Kidney (tissue), 14 donors: Measurements from ENCODE around the gene NRXN2. TPM values are rescaled to one million over a fixed set of nuclear protein-coding genes. Genes with fewer than 3 reads are reported as not detected.

ENCODE experiments used
- DNase-seq, 5 donors: peaks; one replicate each; pipeline ENCODE4 v3.0.0-alpha.2; 2013 to 2020
- FAIRE-seq: peaks from 2 replicates; lab custom pipeline; 2012; peaks lifted over from hg19 to GRCh38; lab: Jason Lieb, UNC
- H3K27ac ChIP-seq, 2 donors: one replicate each; pipeline ENCODE4 v1.7.0; 2013; ENCODE audit warnings: low read depth in 2 of 2, low read length in 2 of 2, inconsistent platforms in 1 of 2
- H3K27me3 ChIP-seq: one replicate; pipeline ENCODE4 v1.7.1; 2013; ENCODE audit warnings: low read length, inconsistent platforms; ENCODE audit not compliant: control insufficient read depth, insufficient read depth
- H3K36me3 ChIP-seq, 3 donors: one replicate each; pipeline versions ENCODE4 v1.7.0 to v1.7.1; 2013; ENCODE audit warnings: low read length in 3 of 3, control low read depth in 1 of 3, inconsistent platforms in 1 of 3; ENCODE audit not compliant: insufficient read depth in 3 of 3, control insufficient read depth in 2 of 3
- H3K4me1 ChIP-seq, 3 donors: one replicate each; pipeline versions ENCODE4 v1.7.0 to v1.7.1; 2013; ENCODE audit warnings: low read length in 3 of 3, inconsistent platforms in 1 of 3, low read depth in 1 of 3; ENCODE audit not compliant: control insufficient read depth in 2 of 3, insufficient read depth in 2 of 3
- H3K4me3 ChIP-seq, 3 donors: one replicate each; pipeline versions ENCODE4 v1.7.0 to v1.8.1; 2013; ENCODE audit warnings: low read length in 3 of 3, control low read depth in 1 of 3, inconsistent platforms in 1 of 3
- H3K9ac ChIP-seq, 3 donors: one replicate each; pipeline versions ENCODE4 v1.7.0 to v1.7.1; 2013; ENCODE audit warnings: low read length in 3 of 3, control low read depth in 1 of 3, inconsistent platforms in 1 of 3
- H3K9me3 ChIP-seq, 3 donors: one replicate each; pipeline versions ENCODE4 v1.7.0 to v1.7.1; 2013; ENCODE audit warnings: low read length in 3 of 3, control low read depth in 1 of 3, inconsistent platforms in 1 of 3; ENCODE audit not compliant: control insufficient read depth in 2 of 3, insufficient read depth in 1 of 3
- CTCF ChIP-seq: IDR thresholded peaks from 3 replicates; pipeline ENCODE4 v1.5.1; 2012; ENCODE audit warnings: mild to moderate bottlenecking, moderate library complexity, borderline replicate concordance; ENCODE audit not compliant: insufficient read depth; ENCODE audit errors: extremely low read depth
- intact Hi-C: fragments of 100-400 bp; cut with DNase I; formaldehyde crosslinking; loops from one replicate; pipeline ENCODE4 v1.11.1; 2022
- polyA plus RNA-seq: library from polyadenylated mRNA; stranded (reverse); fragments of 350-450 nt; fragmentation: Illumina TruSeq; extraction: RNeasy Lipid Tissue Mini Kit (QIAGEN cat#74804); gene quantifications from one replicate; pipeline ENCODE4 v1.2.3, GENCODE V29; 2014; ENCODE audit warnings: low read depth, low replicate concordance; ENCODE audit not compliant: insufficient read depth
- total RNA-seq: library from RNA; stranded (reverse); fragmentation: NEBNext Ultra II Directional; extraction: Animal tissue kit (Norgen Biotek cat#: 25700); gene quantifications from one replicate; pipeline ENCODE4 v1.2.1, GENCODE V29; 2021
- donor health status: control.
- donor health status: control.
- donor health status: control.
- donor health status: control.
- donor health status: control.
- donor health status: DM: yes; HTN: yes; CAD: no.
- donor health status: Normal renal cell carcinoma (clear cell type).

NRXN2 gene
- total and polyA plus RNA-seq, 2 donors from 2014 or later = 13.3 to 22.0 TPM

GRCh38 chr11:64694821-64695365 is 28.1 kb downstream of the NRXN2 start:
- TF ChIP-seq CTCF = no peak
- FAIRE-seq = no peak
- Histone ChIP-seq H3K4me1 (no peaks in the 10 kb centered on the region), H3K36me3 (no peaks in the 10 kb centered on the region), H3K9ac (no peak overlapping the region), H3K27ac (no peak overlapping the region), H3K9me3 (no peaks in the 10 kb centered on the region), H3K4me3 (no peak overlapping the region), H3K27me3 (no peaks in the 10 kb centered on the region)
- peak in 4 of 5 donors; percentile 88 to 94 (median 90) for DNase-seq
- intact Hi-C loops = no loop called here

- intact Hi-C loops = no loop called here
- H3K9me3 ChIP-seq = no peaks in the 10 kb centered on the region
- H3K4me3 ChIP-seq = no peak overlapping the region
- H3K36me3 ChIP-seq = no peaks in the 10 kb centered on the region
- FAIRE-seq (no peak), DNase-seq (no peak)
- no peak overlapping the region for H3K9ac ChIP-seq
- TF ChIP-seq CTCF = no peak
- no peaks in the 10 kb centered on the region for H3K4me1 ChIP-seq
- H3K27ac ChIP-seq = no peak overlapping the region
- no peaks in the 10 kb centered on the region for H3K27me3 ChIP-seq
These were observed 28.8 kb downstream of the NRXN2 start for GRCh38 chr11:64694026-64694755.

GRCh38 chr11:64692764-64693331 is 30.1 kb downstream of the NRXN2 start:
- Histone ChIP-seq H3K4me1 (peaks cover 0 to 2% (median 0%) of the 10 kb centered on the region in 3 donors), H3K27me3 (no peaks in the 10 kb centered on the region), H3K4me3 (no peak overlapping the region), H3K36me3 (no peaks in the 10 kb centered on the region), H3K27ac (no peak overlapping the region), H3K9ac (no peak overlapping the region), H3K9me3 (no peaks in the 10 kb centered on the region)
- TF ChIP-seq CTCF = no peak
- FAIRE-seq = no peak
- DNase-seq = no peak
- intact Hi-C loops = no loop called here
